HG03520 (cell line): Measurements from ENCODE around the gene VOPP1.
"Not testable (repeated sequence)": the region's sequence is repeated elsewhere in the genome, so short reads cannot be mapped to it uniquely, and the experiment has no call there.

ENCODE experiments used
- ATAC-seq: cut with Tn5 transposase; IDR thresholded peaks from one replicate; pipeline ENCODE4 v1.9.1; 2021; ENCODE audit warnings: mild to moderate bottlenecking, moderate library complexity; ENCODE audit not compliant: unreplicated experiment

Gene VOPP1

DNA sequence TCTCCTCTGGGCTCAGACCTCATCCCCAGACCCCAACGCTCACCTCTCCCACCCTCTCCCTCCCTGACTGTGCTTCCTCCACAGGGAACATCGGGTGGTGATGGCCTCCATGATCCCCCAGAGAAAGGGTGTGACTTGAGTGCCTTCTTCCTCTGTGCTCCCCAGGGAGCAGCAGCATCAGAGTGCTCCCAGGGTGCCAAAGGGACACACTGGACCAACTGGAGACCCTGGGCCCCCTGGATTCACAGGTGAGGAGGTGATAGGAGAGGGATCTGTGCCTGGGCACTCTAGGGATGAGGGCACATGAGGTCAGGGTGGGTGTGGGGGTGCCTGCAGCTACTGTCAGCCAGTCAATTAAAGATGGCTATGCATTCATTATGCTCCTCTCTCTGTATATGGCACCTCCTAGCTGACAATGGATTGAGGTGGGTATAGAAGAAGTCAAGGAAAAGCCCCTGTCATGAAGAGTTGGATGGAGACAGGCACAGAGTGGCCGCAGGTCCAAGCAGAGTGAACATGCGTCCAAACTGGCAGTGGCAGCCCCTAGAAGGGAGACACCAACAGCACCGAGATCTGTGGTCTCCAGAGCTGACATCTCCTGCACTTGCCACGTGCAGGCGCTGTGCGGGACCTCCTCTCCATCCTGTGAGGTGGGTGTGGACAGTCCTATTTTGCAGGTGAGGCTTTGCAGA, 15.5 kb upstream of the VOPP1 start:
- ATAC-seq = no peak

DNA sequence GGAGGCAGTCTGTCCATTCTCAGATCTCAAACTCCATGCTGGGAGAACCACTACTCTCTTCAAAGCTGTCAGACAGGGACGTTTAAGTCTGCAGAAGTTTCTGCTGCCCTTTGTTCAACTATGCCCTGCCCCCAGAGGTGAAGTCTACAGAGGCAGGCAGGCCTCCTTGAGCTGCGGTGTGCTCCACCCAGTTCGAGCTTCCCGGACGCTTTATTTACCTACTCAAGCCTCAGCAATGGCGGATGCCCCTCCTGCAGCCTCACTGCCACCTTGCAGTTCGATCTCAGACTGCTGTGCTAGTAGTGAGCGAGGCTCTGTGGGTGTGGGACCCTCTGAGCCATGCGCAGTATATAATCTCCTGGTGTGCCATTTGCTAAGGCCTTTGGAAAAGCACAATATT, 10.4 kb upstream of the VOPP1 start:
- ATAC-seq = not testable (repeated sequence)

- no peak for ATAC-seq
These were observed 4.5 kb upstream of the VOPP1 start for GRCh38 chr7:55576753-55577152.

- ATAC-seq = no peak
These were observed 3.4 kb upstream of the VOPP1 start for GRCh38 chr7:55575733-55576132.

DNA sequence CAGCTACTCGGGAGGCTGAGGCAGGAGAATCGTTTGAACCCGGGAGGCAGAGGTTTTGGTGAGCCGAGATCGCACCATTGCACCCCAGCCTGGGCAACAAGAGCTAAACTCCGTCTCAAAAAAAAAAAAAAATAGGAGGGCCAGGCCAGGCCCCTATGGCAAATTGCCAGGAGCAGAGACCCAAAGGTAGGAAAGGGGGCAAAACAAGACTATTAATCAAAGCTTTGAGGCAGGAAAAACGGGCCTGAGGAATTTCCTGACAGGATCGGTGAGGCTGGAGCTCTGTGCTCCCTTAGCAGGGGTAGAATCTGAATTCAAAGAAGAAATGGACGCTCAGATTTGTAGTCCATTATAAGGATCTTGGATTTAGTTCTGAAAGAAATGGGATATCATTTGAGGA, 2.8 kb upstream of the VOPP1 start:
- no peak for ATAC-seq

- ATAC-seq = no peak
These were observed 1.9 kb upstream of the VOPP1 start for GRCh38 chr7:55574051-55574717.

DNA sequence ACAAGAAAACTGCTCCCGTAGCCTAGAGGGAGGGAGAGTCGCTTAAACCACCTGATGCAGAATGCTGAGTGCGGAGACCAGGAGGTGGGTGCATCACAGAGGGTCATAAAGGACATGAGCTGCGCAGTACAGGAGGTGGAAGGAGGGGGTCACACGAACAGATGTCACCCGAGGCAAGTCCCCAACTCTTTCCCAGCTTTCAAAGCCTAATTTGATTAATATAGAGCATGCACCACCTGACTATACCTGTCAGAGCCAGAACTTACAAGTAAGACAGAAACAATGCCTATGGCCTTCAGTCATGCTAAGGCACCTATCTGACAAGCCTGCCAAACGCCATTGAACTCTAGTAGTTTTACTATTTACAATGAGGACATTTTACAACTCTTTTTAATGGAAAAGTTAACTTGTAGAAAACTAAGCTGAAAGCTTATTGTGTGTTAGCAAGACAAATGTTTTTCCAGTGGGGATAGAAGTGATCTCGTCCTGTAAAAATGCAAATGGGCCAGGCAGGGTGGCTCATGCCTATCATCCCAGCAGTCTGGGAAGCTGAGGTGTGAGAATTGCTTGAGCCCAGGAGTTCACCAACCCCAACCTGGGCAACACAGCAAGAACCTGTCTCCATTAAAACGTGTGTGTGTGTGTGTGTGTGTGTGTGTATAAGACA, 1.1 kb upstream of the VOPP1 start:
- no peak for ATAC-seq

GRCh38 chr7:55571511-55572377, 558 bp downstream of the VOPP1 start:
- ATAC-seq = peak; percentile 15

GRCh38 chr7:55570939-55571338, 1.4 kb downstream of the VOPP1 start:
- ATAC-seq = no peak

DNA sequence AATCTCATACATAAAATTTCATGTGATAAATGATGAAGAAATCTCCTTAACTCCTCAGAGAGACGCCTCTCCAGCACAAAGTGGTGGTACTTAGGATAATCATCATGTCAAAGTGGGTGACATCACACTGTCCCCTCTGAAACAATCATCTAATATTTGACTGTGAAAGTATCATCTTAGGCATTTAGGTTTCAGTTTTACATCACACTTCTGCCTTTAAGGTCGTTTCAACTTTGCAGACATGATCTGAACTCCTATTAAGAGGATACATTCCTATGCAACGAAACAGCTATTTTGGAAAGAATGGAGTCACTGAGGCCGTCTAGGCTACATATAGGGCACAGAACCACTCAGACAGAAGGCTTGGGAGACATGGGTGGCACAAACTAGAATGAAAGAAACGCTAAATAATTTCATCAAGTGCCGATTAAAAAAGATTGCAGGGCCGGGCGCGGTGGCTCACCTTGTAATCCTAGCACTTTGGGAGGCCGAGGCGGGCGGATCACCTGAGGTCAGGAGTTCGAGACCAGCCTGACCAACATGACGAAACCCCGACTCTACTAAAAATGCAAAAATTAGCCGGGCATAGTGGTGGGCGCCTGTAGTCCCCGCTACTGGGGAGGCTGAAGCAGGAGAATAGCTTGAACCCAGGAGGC, 2.0 kb downstream of the VOPP1 start:
- ATAC-seq = peak; percentile 40

GRCh38 chr7:55569797-55570196, 2.5 kb downstream of the VOPP1 start:
- peak; percentile 3 for ATAC-seq

DNA sequence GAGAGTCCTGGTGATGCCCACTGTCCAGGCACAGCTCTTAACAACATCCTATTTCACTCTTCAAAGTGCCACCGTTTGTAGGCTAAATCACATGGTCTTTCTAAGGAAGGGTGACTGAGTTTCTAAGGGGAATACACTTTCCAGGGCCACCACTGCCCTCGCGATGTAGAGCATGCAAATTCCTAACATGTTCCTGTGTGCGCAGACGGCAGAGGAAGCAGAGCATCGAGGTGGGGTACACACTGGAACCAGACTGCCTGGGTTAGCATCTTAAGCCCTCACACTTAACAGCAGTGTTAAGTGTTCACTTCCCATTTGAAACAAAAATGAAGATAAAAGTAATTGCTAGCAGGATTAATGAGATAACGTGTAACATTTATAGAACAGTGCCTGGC, 3.0 kb downstream of the VOPP1 start:
- no peak for ATAC-seq

GRCh38 chr7:55568613-55569268, 3.6 kb downstream of the VOPP1 start:
- no peak for ATAC-seq

DNA sequence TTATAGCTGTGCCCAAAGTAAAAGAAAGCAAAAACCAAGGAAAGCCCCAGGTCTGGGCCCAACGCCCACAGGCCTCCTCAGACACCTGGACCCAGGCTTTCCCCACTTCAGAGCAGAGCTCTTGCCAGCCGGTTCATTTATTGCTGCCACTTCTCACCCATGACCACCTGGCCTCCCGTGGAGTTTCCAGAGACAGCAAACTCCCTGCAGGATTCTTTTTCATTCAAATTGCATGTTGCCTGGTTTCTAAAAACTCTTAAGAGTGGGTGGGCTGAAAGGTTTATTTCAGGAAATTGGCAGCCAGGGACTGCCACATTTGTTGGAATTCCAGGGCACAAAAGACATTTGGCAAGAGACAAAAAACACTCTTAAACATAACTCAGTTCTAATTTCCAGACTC, 4.7 kb downstream of the VOPP1 start:
- ATAC-seq = no peak

DNA sequence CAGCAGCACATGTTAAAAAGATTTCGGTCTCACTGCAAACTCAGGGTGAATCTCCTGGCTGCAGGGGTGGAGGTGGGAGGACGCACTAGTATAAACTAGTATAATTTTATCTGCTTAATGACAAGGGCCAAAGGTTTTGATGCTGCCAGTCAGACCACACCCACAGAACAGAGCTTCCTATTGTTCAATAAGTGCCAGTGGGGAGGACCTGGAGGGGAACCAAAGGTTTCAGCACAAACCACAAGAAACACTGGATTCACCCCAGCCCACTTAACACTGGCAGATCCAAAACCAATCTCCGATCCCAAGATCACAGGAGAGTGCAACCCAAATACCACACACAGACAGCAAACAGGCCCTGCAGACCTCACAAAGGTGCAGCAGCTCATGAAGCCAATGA, 6.6 kb downstream of the VOPP1 start:
- no peak for ATAC-seq

GRCh38 chr7:55563596-55564325, 8.5 kb downstream of the VOPP1 start:
- no peak for ATAC-seq

DNA sequence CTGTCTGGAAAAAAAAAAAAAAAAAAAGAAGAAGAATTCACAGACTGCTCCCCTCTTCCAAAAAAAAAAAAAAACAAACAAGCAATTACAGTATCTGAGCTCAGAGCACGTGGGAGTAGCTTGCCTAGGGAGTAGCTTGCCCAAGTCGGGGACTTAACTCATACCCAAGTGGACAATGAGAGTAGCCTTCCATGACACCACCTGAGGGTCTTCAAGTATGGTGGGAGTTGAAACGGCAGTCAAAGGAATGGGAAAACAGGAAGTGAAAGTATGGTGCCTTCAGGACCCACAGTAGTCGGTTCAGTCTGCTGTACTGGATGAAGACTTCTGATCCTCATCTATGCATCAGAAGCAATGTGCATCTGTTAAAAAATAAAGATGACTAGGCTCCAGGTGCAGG, 10.6 kb downstream of the VOPP1 start:
- ATAC-seq = no peak

- ATAC-seq = no peak
These were observed 13.1 kb downstream of the VOPP1 start for GRCh38 chr7:55558962-55559920.
